CD4-positive, alpha-beta T cell (primary cell): ENCODE results near the gene KLHL3. TPM values are rescaled to one million over a fixed set of nuclear protein-coding genes. Genes with fewer than 3 reads are reported as not detected.
A peak's percentile ranks its signal among the peaks of the same experiment; 100 is the strongest.

Experiments used
- ATAC-seq: fragments of 200-7000 bp; cut with Tn5 transposase; one replicate; pipeline ENCODE4 v1.10.0; 2022; ENCODE audit warnings: mild to moderate bottlenecking; ENCODE audit not compliant: poor library complexity
- CTCF ChIA-PET: fragments of 350-600 bp; sonication (Branson Sonifier 250); formaldehyde crosslinking; loops from one replicate; lab custom pipeline; 2021; ENCODE audit warnings: antibody characterized with exemption, inconsistent platforms; lab: Charles Lee
- POLR2A ChIA-PET: fragments of 350-600 bp; sonication (Branson Sonifier 250); formaldehyde crosslinking; loops from one replicate; lab custom pipeline; 2021; ENCODE audit warnings: antibody characterized with exemption, inconsistent platforms; lab: Charles Lee
- DNase-seq, 14 experiments: peaks; one replicate each; pipeline ENCODE4 v3.0.0-alpha.2; 2013 to 2020; ENCODE audit warnings: mixed read lengths in 2 of 14
- H3K27ac ChIP-seq, 2 donors: one replicate each; pipeline versions ENCODE4 v1.5.1 to v1.7.0; 2013; ENCODE audit warnings: low read length in 2 of 2, low read depth in 1 of 2, mild to moderate bottlenecking in 1 of 2
- H3K27me3 ChIP-seq, 2 experiments: 1 replicate in 1 of 2; 2 replicates in 1 of 2; pipeline versions ENCODE4 v1.6.1 to v1.7.0; 2013; ENCODE audit warnings: low read length in 2 of 2, control low read depth in 1 of 2, mild to moderate bottlenecking in 1 of 2, moderate library complexity in 1 of 2; ENCODE audit not compliant: insufficient read depth in 2 of 2, control insufficient read depth in 1 of 2
- H3K36me3 ChIP-seq: one replicate; pipeline ENCODE4 v1.6.1; 2013; ENCODE audit warnings: low read length, control low read depth; ENCODE audit not compliant: insufficient read depth
- H3K4me1 ChIP-seq: one replicate; pipeline ENCODE4 v1.6.1; 2013; ENCODE audit warnings: low read length, control low read depth; ENCODE audit not compliant: insufficient read depth
- H3K4me3 ChIP-seq: one replicate; pipeline ENCODE4 v1.5.1; 2013; ENCODE audit warnings: mild to moderate bottlenecking, low read length, moderate library complexity
- H3K9me3 ChIP-seq, 2 experiments: 1 replicate in 1 of 2; 2 replicates in 1 of 2; pipeline versions ENCODE4 v1.6.1 to v1.7.0; 2013; ENCODE audit warnings: low read length in 2 of 2, mild to moderate bottlenecking in 2 of 2, control low read depth in 1 of 2, moderate library complexity in 1 of 2; ENCODE audit not compliant: control insufficient read depth in 1 of 2, insufficient read depth in 1 of 2
- H3K27ac Mint-ChIP-seq: one replicate; pipeline ENCODE4 v1.8.0; 2020; ENCODE audit warnings: mixed read lengths
- H3K27me3 Mint-ChIP-seq: one replicate; pipeline ENCODE4 v1.8.0; 2021; ENCODE audit warnings: mixed read lengths
- H3K36me3 Mint-ChIP-seq: one replicate; pipeline ENCODE4 v1.8.0; 2021; ENCODE audit warnings: low read depth, mixed read lengths
- H3K4me1 Mint-ChIP-seq: one replicate; pipeline ENCODE4 v1.8.0; 2021; ENCODE audit warnings: low read depth, mixed read lengths
- H3K4me3 Mint-ChIP-seq: one replicate; pipeline ENCODE4 v1.8.0; 2020; ENCODE audit warnings: mild to moderate bottlenecking, mixed read lengths
- H3K9me3 Mint-ChIP-seq: one replicate; pipeline ENCODE4 v1.8.0; 2020; ENCODE audit warnings: mixed read lengths
- intact Hi-C, 2 experiments: fragments of 100-400 bp; cut with DNase I in 1 of 2; cut with micrococcal nuclease in 1 of 2; formaldehyde crosslinking; loops; one replicate each; pipeline versions ENCODE4 v1.15.1 to v1.9.0; 2023 to 2025; cut with DNase I, micrococcal nuclease
- total RNA-seq, 174 experiments: library from RNA in 2 of 174; stranded (reverse) in 2 of 174; gene quantifications; one replicate each; pipeline ENCODE4 v1.2.3 and lab custom pipeline; 2021 to 2026
- TF ChIP-seq, protein P1 (sequence below): fragments of 200-600 bp; IDR thresholded peaks from one replicate; pipeline ENCODE4 v1.8.0; 2022; ENCODE audit warnings: antibody characterized with exemption, mild to moderate bottlenecking

Gene KLHL3
- total RNA-seq, 2 experiments from 2014 or later = 22.0 to 25.9 TPM

DNA sequence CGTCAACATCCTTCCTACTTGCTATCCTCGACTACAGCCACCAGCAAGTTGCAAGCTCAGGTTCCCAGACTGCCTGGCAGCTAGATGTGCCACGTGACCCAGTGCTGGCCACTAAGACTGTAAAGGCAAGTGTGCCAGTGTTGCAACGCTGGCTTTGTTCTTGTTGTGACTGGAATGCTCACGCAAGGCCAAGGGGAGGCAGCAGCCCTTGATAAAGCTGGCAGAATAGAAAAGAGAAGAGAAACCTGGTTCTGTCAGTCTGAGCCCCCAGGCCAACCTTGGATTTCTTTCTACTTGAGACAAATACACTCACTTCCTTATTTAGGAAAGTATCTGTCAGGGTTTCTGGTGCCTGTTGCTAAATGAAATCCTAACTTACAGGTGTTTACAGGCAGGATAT lies 113.0 kb downstream of the KLHL3 start:
- no peaks in the 10 kb centered on the region for H3K9me3 Mint-ChIP-seq
- Histone ChIP-seq H3K27ac (no peak overlapping the region), H3K27me3 (no peaks in the 10 kb centered on the region), H3K9me3 (no peaks in the 10 kb centered on the region), H3K4me1 (no peaks in the 10 kb centered on the region), H3K36me3 (peaks cover 26% of the 10 kb centered on the region), H3K4me3 (no peak overlapping the region)
- H3K36me3 Mint-ChIP-seq = peaks cover 80% of the 10 kb centered on the region
- TF ChIP-seq, protein P1, sequence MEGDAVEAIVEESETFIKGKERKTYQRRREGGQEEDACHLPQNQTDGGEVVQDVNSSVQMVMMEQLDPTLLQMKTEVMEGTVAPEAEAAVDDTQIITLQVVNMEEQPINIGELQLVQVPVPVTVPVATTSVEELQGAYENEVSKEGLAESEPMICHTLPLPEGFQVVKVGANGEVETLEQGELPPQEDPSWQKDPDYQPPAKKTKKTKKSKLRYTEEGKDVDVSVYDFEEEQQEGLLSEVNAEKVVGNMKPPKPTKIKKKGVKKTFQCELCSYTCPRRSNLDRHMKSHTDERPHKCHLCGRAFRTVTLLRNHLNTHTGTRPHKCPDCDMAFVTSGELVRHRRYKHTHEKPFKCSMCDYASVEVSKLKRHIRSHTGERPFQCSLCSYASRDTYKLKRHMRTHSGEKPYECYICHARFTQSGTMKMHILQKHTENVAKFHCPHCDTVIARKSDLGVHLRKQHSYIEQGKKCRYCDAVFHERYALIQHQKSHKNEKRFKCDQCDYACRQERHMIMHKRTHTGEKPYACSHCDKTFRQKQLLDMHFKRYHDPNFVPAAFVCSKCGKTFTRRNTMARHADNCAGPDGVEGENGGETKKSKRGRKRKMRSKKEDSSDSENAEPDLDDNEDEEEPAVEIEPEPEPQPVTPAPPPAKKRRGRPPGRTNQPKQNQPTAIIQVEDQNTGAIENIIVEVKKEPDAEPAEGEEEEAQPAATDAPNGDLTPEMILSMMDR = no peak
- ATAC-seq (no peak), DNase-seq (peak in 3 of 14 experiments; percentile 16 to 59 (median 52))
- H3K27ac Mint-ChIP-seq = no peak overlapping the region
- ChIA-PET POLR2A (no interaction called here), CTCF (no interaction called here)
- no peak overlapping the region for H3K4me3 Mint-ChIP-seq
- H3K4me1 Mint-ChIP-seq = no peaks in the 10 kb centered on the region
- H3K27me3 Mint-ChIP-seq = no peaks in the 10 kb centered on the region
- intact Hi-C loops = no loop called here

DNA sequence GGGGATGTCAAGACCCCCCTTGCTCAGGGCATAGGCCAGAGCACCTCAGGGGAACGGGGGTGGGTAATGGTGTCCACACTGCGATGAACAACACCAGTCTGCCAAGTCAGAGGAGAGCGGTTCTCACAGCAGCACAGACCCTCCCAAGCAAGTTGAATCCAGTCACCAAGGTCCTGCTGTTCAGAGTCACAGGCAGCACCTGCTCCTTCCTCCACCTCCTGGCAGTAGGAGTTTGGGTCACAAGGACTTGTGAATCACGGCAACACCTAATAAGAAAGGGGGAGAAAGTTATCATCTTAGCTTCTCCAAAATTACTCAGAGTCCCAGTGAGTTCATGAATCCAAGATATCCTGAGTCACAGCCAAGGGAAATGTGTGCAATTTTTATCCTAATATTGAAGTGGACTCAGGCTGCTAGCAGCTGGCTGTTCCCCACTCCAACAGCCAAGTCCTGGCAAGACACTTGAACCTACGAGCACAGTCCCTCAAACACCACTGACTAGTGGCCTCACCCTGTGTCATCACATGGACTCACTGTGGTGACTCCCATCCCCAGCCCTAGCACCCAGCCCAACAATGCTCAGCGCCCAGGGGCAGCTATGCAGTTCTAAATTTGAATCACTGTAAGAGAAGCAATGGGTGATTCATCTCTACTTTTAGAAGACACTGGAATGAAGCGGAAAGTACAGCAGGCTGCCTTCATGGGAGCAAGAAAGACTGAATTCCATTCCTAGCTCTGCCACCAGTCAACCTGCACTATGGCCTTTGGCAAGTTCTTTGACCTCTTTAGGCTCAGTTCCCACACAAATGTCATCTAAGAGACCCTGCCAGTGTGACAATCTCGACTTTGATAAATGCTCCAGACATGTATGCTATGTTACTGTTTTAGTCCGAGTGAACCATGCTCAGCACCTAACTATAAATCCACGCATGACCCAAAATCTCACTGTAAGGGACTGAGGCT lies 113.7 kb downstream of the KLHL3 start:
- H3K36me3 Mint-ChIP-seq = peaks cover 76% of the 10 kb centered on the region
- H3K27me3 Mint-ChIP-seq = no peaks in the 10 kb centered on the region
- Histone ChIP-seq H3K4me1 (no peaks in the 10 kb centered on the region), H3K27ac (no peak overlapping the region), H3K9me3 (no peaks in the 10 kb centered on the region), H3K36me3 (peaks cover 26% of the 10 kb centered on the region), H3K4me3 (no peak overlapping the region), H3K27me3 (no peaks in the 10 kb centered on the region)
- H3K27ac Mint-ChIP-seq = no peak overlapping the region
- ChIA-PET POLR2A (no interaction called here), CTCF (no interaction called here)
- DNase-seq (peak in 2 of 14 experiments; percentile 20 to 38), ATAC-seq (no peak)
- TF ChIP-seq, protein P1 = no peak
- H3K4me1 Mint-ChIP-seq = no peaks in the 10 kb centered on the region
- H3K4me3 Mint-ChIP-seq = no peak overlapping the region
- H3K9me3 Mint-ChIP-seq = no peaks in the 10 kb centered on the region
- intact Hi-C loops = no loop called here

DNA sequence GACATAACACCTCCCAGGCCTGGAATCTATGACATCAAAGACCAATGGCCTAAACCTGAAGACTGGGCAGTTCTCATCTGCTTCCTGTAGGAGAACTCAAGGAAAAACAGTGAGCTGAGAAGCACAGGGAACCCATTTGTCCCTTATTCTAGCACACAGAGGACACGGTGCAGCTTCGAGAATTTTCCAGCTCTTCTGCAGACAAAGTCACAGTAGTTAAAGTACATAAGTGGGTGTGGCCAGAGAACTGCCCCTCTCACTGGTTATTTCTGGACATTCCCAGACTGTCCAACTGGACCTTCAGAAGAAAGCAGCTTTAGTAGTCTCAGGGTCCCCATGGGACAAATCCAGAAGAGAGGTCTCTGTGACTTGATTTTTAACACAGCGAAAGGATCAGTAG lies 114.6 kb downstream of the KLHL3 start:
- Mint-ChIP-seq H3K9me3 (no peaks in the 10 kb centered on the region), H3K4me1 (no peaks in the 10 kb centered on the region), H3K27me3 (no peaks in the 10 kb centered on the region), H3K36me3 (peaks cover 72% of the 10 kb centered on the region), H3K4me3 (no peak overlapping the region), H3K27ac (no peak overlapping the region)
- no peak for DNase-seq
- ChIA-PET CTCF (no interaction called here), POLR2A (no interaction called here)
- Histone ChIP-seq H3K27ac (no peak overlapping the region), H3K9me3 (no peaks in the 10 kb centered on the region), H3K4me3 (no peak overlapping the region), H3K36me3 (peaks cover 26% of the 10 kb centered on the region), H3K27me3 (no peaks in the 10 kb centered on the region), H3K4me1 (no peaks in the 10 kb centered on the region)
- ATAC-seq = no peak
- intact Hi-C loops = no loop called here
- TF ChIP-seq, protein P1 = no peak
